B cell (primary cell): ENCODE measurements around the gene HDHD3. TPM values are rescaled to one million over a fixed set of nuclear protein-coding genes. Genes with fewer than 3 reads are reported as not detected.

Experiments
- ATAC-seq: fragments of 200-7000 bp; cut with Tn5 transposase; one replicate; pipeline ENCODE4 v1.10.0; 2021; ENCODE audit warnings: low read depth, mild to moderate bottlenecking, moderate number of reproducible peaks, moderate library complexity
- CTCF ChIA-PET: fragments of 350-600 bp; sonication (Branson Sonifier 250); formaldehyde crosslinking; loops from one replicate; lab custom pipeline; 2021; ENCODE audit warnings: antibody characterized with exemption, inconsistent platforms; lab: Charles Lee
- POLR2A ChIA-PET: fragments of 350-600 bp; sonication (Branson Sonifier 250); formaldehyde crosslinking; loops from one replicate; lab custom pipeline; 2021; ENCODE audit warnings: antibody characterized with exemption; lab: Charles Lee
- DNase-seq: peaks from one replicate; pipeline ENCODE4 v3.0.0; 2013
- H2AFZ ChIP-seq: 2 replicates; pipeline ENCODE4 v1.6.1; 2012; ENCODE audit warnings: mild to moderate bottlenecking, low read depth, low read length; ENCODE audit not compliant: insufficient read depth, poor library complexity, severe bottlenecking
- H3K27ac ChIP-seq, 2 donors: 1 replicate in 1 of 2; 2 replicates in 1 of 2; pipeline ENCODE4 v1.5.1; 2012 to 2013; ENCODE audit warnings: low read length in 2 of 2, mild to moderate bottlenecking in 2 of 2, moderate library complexity in 1 of 2
- H3K27me3 ChIP-seq, 4 experiments: fragments of 200-600 bp in 1 of 4; sonication (generic) in 1 of 4; replicated peaks in 1 of 4; 1 replicate in 2 of 4; 2 replicates in 2 of 4; pipeline versions ENCODE4 v1.6.1 to v1.7.0; 2013 to 2016; ENCODE audit warnings: low read length in 3 of 4, mild to moderate bottlenecking in 2 of 4, mixed read lengths in 1 of 4, moderate library complexity in 1 of 4; ENCODE audit not compliant: insufficient read depth in 4 of 4, control insufficient read depth in 3 of 4; ENCODE audit errors: control extremely low read depth in 1 of 4
- H3K36me3 ChIP-seq, 2 experiments: replicated peaks in 1 of 2; 1 replicate in 1 of 2; 2 replicates in 1 of 2; pipeline versions ENCODE4 v1.6.1 to v1.7.1; 2013; ENCODE audit warnings: low read length in 1 of 2; ENCODE audit not compliant: insufficient read depth in 2 of 2, control insufficient read depth in 1 of 2; ENCODE audit errors: control extremely low read depth in 1 of 2, extremely low read depth in 1 of 2
- H3K4me1 ChIP-seq, 2 donors: fragments of 200-600 bp in 1 of 2; sonication (generic) in 1 of 2; 1 replicate in 1 of 2; 2 replicates in 1 of 2; pipeline versions ENCODE4 v1.5.1 to v1.6.1; 2013 to 2017; ENCODE audit warnings: low read length in 2 of 2; ENCODE audit not compliant: control insufficient read depth in 2 of 2, insufficient read depth in 2 of 2
- H3K4me2 ChIP-seq: replicated peaks from 2 replicates; pipeline ENCODE3; 2012; ENCODE audit warnings: mild to moderate bottlenecking, low read depth, low read length; ENCODE audit not compliant: poor library complexity, severe bottlenecking
- H3K4me3 ChIP-seq, 5 experiments: fragments of 200-600 bp in 1 of 5; sonication (generic) in 1 of 5; 1 replicate in 3 of 5; 2 replicates in 2 of 5; pipeline versions ENCODE4 v1.5.1 to v1.7.0; 2011 to 2016; ENCODE audit warnings: low read length in 4 of 5, mild to moderate bottlenecking in 4 of 5, low read depth in 2 of 5, control low read depth in 1 of 5, moderate library complexity in 1 of 5; ENCODE audit not compliant: insufficient read depth in 1 of 5; ENCODE audit errors: control extremely low read depth in 1 of 5, extremely low read depth in 1 of 5
- H3K79me2 ChIP-seq: fragments of 200-600 bp; sonication (generic); one replicate; pipeline ENCODE4 v1.6.0; 2016; ENCODE audit warnings: low read length; ENCODE audit not compliant: control insufficient read depth, insufficient read depth
- H3K9ac ChIP-seq: fragments of 200-600 bp; sonication (generic); 2 replicates; pipeline ENCODE4 v1.6.1; 2017; ENCODE audit warnings: mild to moderate bottlenecking, low read length, moderate library complexity
- H3K9me3 ChIP-seq, 3 donors: one replicate each; pipeline versions ENCODE4 v1.6.1 to v1.7.1; 2013; ENCODE audit warnings: low read length in 2 of 3; ENCODE audit not compliant: control insufficient read depth in 2 of 3, insufficient read depth in 1 of 3; ENCODE audit errors: control extremely low read depth in 1 of 3
- H4K20me1 ChIP-seq: 2 replicates; pipeline ENCODE4 v1.6.0; 2012; ENCODE audit warnings: mild to moderate bottlenecking, low read length; ENCODE audit not compliant: insufficient read depth, control insufficient read depth, poor library complexity, severe bottlenecking
- H3K27ac Mint-ChIP-seq: one replicate; pipeline ENCODE4 v1.8.0; 2021; ENCODE audit warnings: mixed read lengths
- H3K27me3 Mint-ChIP-seq: one replicate; pipeline ENCODE4 v1.8.0; 2021; ENCODE audit warnings: mixed read lengths
- H3K4me1 Mint-ChIP-seq: one replicate; pipeline ENCODE4 v1.8.0; 2021; ENCODE audit warnings: mixed read lengths
- H3K4me3 Mint-ChIP-seq: one replicate; pipeline ENCODE4 v1.8.0; 2021; ENCODE audit warnings: mixed read lengths
- H3K9me3 Mint-ChIP-seq: one replicate; pipeline ENCODE4 v1.8.0; 2022; ENCODE audit warnings: mixed read lengths; ENCODE audit not compliant: insufficient read depth
- EZH2 ChIP-seq: IDR thresholded peaks from 2 replicates; pipeline ENCODE4 v1.6.1; 2012; ENCODE audit warnings: borderline replicate concordance, low read depth, mild to moderate bottlenecking, moderate library complexity, low read length; ENCODE audit not compliant: insufficient read depth, poor library complexity, severe bottlenecking
- WGBS: methylation state at CpG from one replicate; pipeline ENCODE4 v1.1.5; 2013; ENCODE audit warnings: missing lambda C conversion rate; ENCODE audit not compliant: insufficient coverage; 5-methylcytosine and 5-hydroxymethylcytosine counted together
- intact Hi-C: fragments of 100-400 bp; cut with micrococcal nuclease; formaldehyde crosslinking; loops from one replicate; pipeline ENCODE4 v1.10.0; 2022
- polyA plus RNA-seq: library from polyadenylated mRNA; depleted of rRNA; stranded (reverse); fragments of >200 nt; gene quantifications from 2 replicates; pipeline ENCODE4 v1.2.3, GENCODE V29; 2012
- total RNA-seq, 2 donors: library from RNA; stranded (reverse); fragments of 120-200 nt in 1 of 2; gene quantifications; 1 replicate in 1 of 2; 2 replicates in 1 of 2; pipeline versions ENCODE4 v1.2.3 to v1.2.4, GENCODE V29; 2013 to 2022
- TF ChIP-seq, protein P1 (sequence below): fragments of 200-600 bp; IDR thresholded peaks from one replicate; pipeline ENCODE4 v1.8.0; 2022; ENCODE audit warnings: antibody characterized with exemption, mild to moderate bottlenecking

The HDHD3 gene
- total and polyA plus RNA-seq, 2 donors (not counting 1 experiment from before 2014, with no cell fraction given), result 26.2 to 36.3 TPM

DNA sequence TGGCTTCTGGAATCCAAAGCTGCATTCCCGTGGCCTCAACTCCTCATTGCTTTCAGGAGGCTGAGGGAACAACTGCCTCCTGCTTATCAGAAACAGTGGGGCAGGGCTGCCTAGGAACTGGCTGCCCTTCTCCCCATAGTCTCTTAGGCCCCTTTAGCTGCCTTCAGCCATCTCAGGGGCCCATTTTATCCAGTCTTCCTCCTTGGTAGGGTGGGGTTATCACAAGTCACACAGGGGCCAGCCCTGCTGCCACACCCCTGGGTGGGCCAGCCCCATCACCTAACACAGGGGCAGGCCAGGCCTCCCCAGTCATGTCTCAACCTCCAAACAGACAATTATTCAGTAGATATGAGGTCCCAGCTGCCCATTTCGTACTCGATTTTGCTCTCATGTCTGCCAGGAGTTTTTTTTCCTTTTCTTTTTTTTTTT is 20.4 kb upstream of the HDHD3 start:
- peaks cover 33% of the 10 kb centered on the region for H3K79me2 ChIP-seq
- Mint-ChIP-seq H3K4me3 (no peak overlapping the region), H3K9me3 (no peaks in the 10 kb centered on the region), H3K27me3 (no peaks in the 10 kb centered on the region), H3K4me1 (peaks cover 28% of the 10 kb centered on the region), H3K27ac (no peak overlapping the region)
- no peak overlapping the region for H3K4me2 ChIP-seq
- H2AFZ ChIP-seq, result no peak overlapping the region
- peaks cover 0 to 6% of the 10 kb centered on the region in 2 experiments for H3K36me3 ChIP-seq
- H3K27ac ChIP-seq, result no peak overlapping the region
- no peaks in the 10 kb centered on the region for H3K9me3 ChIP-seq
- H3K4me3 ChIP-seq, result no peak overlapping the region
- TF ChIP-seq EZH2, result no peak
- TF ChIP-seq, protein P1, sequence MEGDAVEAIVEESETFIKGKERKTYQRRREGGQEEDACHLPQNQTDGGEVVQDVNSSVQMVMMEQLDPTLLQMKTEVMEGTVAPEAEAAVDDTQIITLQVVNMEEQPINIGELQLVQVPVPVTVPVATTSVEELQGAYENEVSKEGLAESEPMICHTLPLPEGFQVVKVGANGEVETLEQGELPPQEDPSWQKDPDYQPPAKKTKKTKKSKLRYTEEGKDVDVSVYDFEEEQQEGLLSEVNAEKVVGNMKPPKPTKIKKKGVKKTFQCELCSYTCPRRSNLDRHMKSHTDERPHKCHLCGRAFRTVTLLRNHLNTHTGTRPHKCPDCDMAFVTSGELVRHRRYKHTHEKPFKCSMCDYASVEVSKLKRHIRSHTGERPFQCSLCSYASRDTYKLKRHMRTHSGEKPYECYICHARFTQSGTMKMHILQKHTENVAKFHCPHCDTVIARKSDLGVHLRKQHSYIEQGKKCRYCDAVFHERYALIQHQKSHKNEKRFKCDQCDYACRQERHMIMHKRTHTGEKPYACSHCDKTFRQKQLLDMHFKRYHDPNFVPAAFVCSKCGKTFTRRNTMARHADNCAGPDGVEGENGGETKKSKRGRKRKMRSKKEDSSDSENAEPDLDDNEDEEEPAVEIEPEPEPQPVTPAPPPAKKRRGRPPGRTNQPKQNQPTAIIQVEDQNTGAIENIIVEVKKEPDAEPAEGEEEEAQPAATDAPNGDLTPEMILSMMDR, result no peak
- H4K20me1 ChIP-seq, result no peaks in the 10 kb centered on the region
- WGBS, result 89% methylated on average over 1 of the region's 3 CpGs
- ChIA-PET POLR2A (interaction anchor here (0.6 kb wide), 1 partner anchor 10 kb away, joined by 6 read pairs; no protein-coding TSS in a partner anchor), CTCF (interaction anchor here (0.6 to 0.7 kb wide), 2 partner anchors 22 to 261 kb away, joined by 3 read pairs; no protein-coding TSS in a partner anchor)
- intact Hi-C loops, result no loop called here
- H3K4me1 ChIP-seq, result peaks cover 10 to 18% of the 10 kb centered on the region in 2 donors
- no peaks in the 10 kb centered on the region for H3K27me3 ChIP-seq
- ATAC-seq, result no peak
- no peak overlapping the region for H3K9ac ChIP-seq
- DNase-seq, result no peak

DNA sequence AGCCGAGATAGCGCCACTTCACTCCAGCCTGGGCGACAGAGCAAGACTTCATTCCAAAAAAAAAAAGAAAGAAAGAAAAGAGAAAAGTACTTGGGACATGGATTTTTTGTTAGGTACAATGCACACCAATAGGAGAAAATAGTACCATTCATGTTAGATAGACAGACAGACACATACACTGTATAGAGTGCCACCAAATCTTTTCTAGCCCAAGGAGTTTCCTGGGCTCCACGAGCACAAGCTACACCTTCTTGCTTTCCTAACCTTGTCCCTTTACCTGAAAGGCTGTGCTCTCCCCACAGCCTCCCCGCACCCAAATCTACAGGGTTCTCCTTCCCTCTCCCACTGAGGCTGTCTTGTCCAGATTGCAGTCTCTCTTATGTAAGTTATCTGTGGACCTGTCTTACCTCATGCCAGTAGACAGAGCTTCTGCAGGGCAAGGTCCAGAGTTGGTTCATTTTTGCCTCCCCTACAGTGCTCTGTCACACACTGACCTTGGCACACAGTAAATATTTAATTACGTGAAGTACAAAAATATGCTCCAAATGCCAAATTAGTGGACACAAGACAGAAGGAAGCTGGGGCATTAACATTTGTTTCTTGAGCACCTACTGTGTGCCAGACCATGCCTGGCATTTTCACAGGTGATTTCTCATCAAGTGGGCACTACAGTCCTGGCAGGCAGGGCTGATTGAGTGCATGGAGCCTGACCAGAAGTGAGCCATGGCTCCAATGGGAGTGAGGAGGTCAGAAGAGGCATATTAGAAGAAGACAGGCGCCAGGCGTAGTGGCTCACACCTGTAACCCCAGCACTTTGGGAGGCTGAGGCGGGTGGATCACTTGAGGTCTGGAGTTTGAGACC is 18.4 kb upstream of the HDHD3 start:
- Histone ChIP-seq H3K9me3 (no peaks in the 10 kb centered on the region), H3K27ac (no peak overlapping the region), H2AFZ (no peak overlapping the region), H3K4me2 (no peak overlapping the region), H3K9ac (no peak overlapping the region), H3K79me2 (peaks cover 18% of the 10 kb centered on the region), H3K27me3 (no peaks in the 10 kb centered on the region), H3K4me3 (no peak overlapping the region), H3K4me1 (peaks cover 3 to 5% of the 10 kb centered on the region in 2 donors), H4K20me1 (no peaks in the 10 kb centered on the region), H3K36me3 (peaks cover 0 to 24% of the 10 kb centered on the region in 2 experiments)
- Mint-ChIP-seq H3K27ac (no peak overlapping the region), H3K4me3 (no peak overlapping the region), H3K9me3 (no peaks in the 10 kb centered on the region), H3K27me3 (no peaks in the 10 kb centered on the region), H3K4me1 (peaks cover 18% of the 10 kb centered on the region)
- WGBS, result 100% methylated on average over 4 of the region's 9 CpGs
- intact Hi-C loops, result no loop called here
- ChIA-PET CTCF (interaction anchor here (0.7 kb wide), 1 partner anchor 196 kb away, joined by 3 read pairs; no protein-coding TSS in a partner anchor), POLR2A (interaction anchor here (0.7 kb wide), 1 partner anchor 137 kb away, joined by 9 read pairs; no protein-coding TSS in a partner anchor)
- ATAC-seq, result no peak
- no peak for DNase-seq
- no peak for TF ChIP-seq EZH2
- TF ChIP-seq, protein P1, result no peak
